H1 (cell line): Measurements from ENCODE around the gene KCNQ1. TPM values are rescaled to one million over a fixed set of nuclear protein-coding genes. Genes with fewer than 3 reads are reported as not detected.

Source experiments
- polyA plus RNA-seq, 7 experiments: library from polyadenylated mRNA; depleted of rRNA in 3 of 7; stranded (reverse) in 5 of 7; unstranded in 2 of 7; fragments of >200 nt in 5 of 7; fragments of 200-250 nt in 2 of 7; gene quantifications; 1 replicate in 5 of 7; 2 replicates in 1 of 7; 4 replicates in 1 of 7; pipeline versions ENCODE4 v1.2.1 to v1.2.3, GENCODE V29; 2011 to 2013; ENCODE audit warnings: missing spikeins in 2 of 7, mixed read lengths in 2 of 7
- total RNA-seq: library from RNA; stranded (reverse); fragmentation: NEBNext Ultra II Directional; extraction: Animal tissue kit (Norgen Biotek cat#: 25700); gene quantifications from 2 replicates; pipeline ENCODE4 v1.2.1, GENCODE V29; 2021
- TF ChIP-seq, protein P1 (sequence below): fragments of 300-600 bp; sonication (generic); IDR thresholded peaks from 2 replicates; pipeline ENCODE4 v1.7.1; 2012; ENCODE audit warnings: low read length, moderate library complexity, mild to moderate bottlenecking, inconsistent platforms; ENCODE audit not compliant: insufficient replicate concordance

Gene KCNQ1
- total and polyA plus RNA-seq, 2 of the 8 experiments (the other 6 are each of a cell fraction or from before 2014, with no cell fraction given), result 1.9 to 2.0 TPM

DNA sequence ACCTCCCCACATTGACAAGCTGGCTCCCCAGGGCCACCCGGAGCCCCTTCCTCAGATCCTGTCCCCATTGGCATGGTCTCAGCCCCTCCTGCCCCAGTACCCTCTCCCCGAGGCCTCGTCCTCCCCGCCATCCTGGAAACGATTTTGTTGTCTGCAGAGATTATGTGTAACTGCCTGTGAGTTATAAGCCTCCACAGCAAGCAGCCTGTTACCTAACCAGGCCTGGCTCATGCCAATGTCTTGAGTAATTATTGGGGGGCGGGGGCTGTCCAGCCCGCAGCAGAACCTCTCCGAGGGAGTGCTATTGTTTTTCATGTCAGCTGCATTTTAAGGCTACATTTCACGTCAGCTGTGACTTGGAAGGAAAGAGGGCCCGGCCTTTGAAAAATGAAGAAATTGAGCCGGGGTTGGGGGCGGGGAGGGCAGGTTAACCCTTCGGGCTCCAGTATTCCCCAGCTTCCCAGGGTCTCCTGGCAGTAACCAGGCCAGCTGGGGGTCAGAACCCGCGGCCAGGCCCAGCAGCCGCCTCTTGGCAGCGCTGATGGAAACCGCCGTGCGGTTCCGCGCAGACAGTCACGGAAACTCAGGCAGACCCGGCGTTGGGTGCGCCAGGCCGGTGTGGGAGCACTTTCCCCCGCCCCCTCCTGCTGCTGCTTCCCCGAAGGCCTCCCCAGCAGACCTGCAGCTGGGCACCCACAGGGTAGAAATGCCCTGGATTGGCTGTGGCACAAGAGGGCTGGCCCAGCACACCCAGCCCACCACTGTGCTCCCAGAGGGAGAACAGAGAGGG, 381.3 kb downstream of the KCNQ1 start (continued):
- TF ChIP-seq, protein P1, sequence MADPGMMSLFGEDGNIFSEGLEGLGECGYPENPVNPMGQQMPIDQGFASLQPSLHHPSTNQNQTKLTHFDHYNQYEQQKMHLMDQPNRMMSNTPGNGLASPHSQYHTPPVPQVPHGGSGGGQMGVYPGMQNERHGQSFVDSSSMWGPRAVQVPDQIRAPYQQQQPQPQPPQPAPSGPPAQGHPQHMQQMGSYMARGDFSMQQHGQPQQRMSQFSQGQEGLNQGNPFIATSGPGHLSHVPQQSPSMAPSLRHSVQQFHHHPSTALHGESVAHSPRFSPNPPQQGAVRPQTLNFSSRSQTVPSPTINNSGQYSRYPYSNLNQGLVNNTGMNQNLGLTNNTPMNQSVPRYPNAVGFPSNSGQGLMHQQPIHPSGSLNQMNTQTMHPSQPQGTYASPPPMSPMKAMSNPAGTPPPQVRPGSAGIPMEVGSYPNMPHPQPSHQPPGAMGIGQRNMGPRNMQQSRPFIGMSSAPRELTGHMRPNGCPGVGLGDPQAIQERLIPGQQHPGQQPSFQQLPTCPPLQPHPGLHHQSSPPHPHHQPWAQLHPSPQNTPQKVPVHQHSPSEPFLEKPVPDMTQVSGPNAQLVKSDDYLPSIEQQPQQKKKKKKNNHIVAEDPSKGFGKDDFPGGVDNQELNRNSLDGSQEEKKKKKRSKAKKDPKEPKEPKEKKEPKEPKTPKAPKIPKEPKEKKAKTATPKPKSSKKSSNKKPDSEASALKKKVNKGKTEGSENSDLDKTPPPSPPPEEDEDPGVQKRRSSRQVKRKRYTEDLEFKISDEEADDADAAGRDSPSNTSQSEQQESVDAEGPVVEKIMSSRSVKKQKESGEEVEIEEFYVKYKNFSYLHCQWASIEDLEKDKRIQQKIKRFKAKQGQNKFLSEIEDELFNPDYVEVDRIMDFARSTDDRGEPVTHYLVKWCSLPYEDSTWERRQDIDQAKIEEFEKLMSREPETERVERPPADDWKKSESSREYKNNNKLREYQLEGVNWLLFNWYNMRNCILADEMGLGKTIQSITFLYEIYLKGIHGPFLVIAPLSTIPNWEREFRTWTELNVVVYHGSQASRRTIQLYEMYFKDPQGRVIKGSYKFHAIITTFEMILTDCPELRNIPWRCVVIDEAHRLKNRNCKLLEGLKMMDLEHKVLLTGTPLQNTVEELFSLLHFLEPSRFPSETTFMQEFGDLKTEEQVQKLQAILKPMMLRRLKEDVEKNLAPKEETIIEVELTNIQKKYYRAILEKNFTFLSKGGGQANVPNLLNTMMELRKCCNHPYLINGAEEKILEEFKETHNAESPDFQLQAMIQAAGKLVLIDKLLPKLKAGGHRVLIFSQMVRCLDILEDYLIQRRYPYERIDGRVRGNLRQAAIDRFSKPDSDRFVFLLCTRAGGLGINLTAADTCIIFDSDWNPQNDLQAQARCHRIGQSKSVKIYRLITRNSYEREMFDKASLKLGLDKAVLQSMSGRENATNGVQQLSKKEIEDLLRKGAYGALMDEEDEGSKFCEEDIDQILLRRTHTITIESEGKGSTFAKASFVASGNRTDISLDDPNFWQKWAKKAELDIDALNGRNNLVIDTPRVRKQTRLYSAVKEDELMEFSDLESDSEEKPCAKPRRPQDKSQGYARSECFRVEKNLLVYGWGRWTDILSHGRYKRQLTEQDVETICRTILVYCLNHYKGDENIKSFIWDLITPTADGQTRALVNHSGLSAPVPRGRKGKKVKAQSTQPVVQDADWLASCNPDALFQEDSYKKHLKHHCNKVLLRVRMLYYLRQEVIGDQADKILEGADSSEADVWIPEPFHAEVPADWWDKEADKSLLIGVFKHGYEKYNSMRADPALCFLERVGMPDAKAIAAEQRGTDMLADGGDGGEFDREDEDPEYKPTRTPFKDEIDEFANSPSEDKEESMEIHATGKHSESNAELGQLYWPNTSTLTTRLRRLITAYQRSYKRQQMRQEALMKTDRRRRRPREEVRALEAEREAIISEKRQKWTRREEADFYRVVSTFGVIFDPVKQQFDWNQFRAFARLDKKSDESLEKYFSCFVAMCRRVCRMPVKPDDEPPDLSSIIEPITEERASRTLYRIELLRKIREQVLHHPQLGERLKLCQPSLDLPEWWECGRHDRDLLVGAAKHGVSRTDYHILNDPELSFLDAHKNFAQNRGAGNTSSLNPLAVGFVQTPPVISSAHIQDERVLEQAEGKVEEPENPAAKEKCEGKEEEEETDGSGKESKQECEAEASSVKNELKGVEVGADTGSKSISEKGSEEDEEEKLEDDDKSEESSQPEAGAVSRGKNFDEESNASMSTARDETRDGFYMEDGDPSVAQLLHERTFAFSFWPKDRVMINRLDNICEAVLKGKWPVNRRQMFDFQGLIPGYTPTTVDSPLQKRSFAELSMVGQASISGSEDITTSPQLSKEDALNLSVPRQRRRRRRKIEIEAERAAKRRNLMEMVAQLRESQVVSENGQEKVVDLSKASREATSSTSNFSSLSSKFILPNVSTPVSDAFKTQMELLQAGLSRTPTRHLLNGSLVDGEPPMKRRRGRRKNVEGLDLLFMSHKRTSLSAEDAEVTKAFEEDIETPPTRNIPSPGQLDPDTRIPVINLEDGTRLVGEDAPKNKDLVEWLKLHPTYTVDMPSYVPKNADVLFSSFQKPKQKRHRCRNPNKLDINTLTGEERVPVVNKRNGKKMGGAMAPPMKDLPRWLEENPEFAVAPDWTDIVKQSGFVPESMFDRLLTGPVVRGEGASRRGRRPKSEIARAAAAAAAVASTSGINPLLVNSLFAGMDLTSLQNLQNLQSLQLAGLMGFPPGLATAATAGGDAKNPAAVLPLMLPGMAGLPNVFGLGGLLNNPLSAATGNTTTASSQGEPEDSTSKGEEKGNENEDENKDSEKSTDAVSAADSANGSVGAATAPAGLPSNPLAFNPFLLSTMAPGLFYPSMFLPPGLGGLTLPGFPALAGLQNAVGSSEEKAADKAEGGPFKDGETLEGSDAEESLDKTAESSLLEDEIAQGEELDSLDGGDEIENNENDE, result no peak
- TF ChIP-seq, all 59 proteins: peak for 1
